ENCODE results near the gene MUC5AC. TPM values are rescaled to one million over a fixed set of nuclear protein-coding genes. Genes with fewer than 3 reads are reported as not detected.

MUC5AC gene
- total and polyA plus RNA-seq, 2 donors (not counting 1 experiment from before 2014, with no cell fraction given), result not detected

GRCh38 chr11:1178201-1178885 lies 20.6 kb downstream of the MUC5AC start:
- no peak overlapping the region for H2AFZ ChIP-seq (ENCODE audit: low read length)
- no peaks in the 10 kb centered on the region for H3K27me3 ChIP-seq (ENCODE audit: control insufficient read depth, insufficient read depth, low read length)
- H3K9me3 ChIP-seq (ENCODE audit: control insufficient read depth, insufficient read depth, low read depth, low read length), result peaks cover 3% of the 10 kb centered on the region
- TF ChIP-seq EZH2 (IDR thresholded peaks at IDR 0.05; ENCODE audit: low read length, missing control alignments) (no peak), CTCF (conservative IDR thresholded peaks at IDR 0.05 in 1 of 2, IDR thresholded peaks at IDR 0.05 in 1 of 2; ENCODE audit: low read depth in 1 of 2, low read length in 2 of 2) (no peak)
- no peak overlapping the region for H3K27ac ChIP-seq (ENCODE audit: insufficient read depth, low read length)
- no peak overlapping the region for H3K9ac ChIP-seq (ENCODE audit: insufficient read depth, low read length)
- no peaks in the 10 kb centered on the region for H3K79me2 ChIP-seq (ENCODE audit: control insufficient read depth, insufficient read depth, low read length)
- no peaks in the 10 kb centered on the region for H3K36me3 ChIP-seq (ENCODE audit: control insufficient read depth, insufficient read depth, low read length)
- H3K4me3 ChIP-seq (replicated peaks in 1 of 4; ENCODE audit: control extremely low read depth in 1 of 4, insufficient read depth in 1 of 4, low read depth in 3 of 4, low read length in 4 of 4), result no peak overlapping the region
- no peak overlapping the region for H3K4me2 ChIP-seq (ENCODE audit: extremely low read depth, insufficient read depth, low read length)
- H3K4me1 ChIP-seq (ENCODE audit: control insufficient read depth, extremely low read depth, insufficient read depth, low read length), result no peaks in the 10 kb centered on the region
- no peak for DNase-seq (ENCODE audit: low read depth in 2 of 2)
- no peaks in the 10 kb centered on the region for H4K20me1 ChIP-seq (ENCODE audit: control insufficient read depth, extremely low read depth, insufficient read depth, low read length)

- Histone ChIP-seq H2AFZ (ENCODE audit: low read length) (no peak overlapping the region), H3K4me2 (ENCODE audit: extremely low read depth, insufficient read depth, low read length) (no peak overlapping the region), H3K4me3 (replicated peaks in 1 of 4; ENCODE audit: control extremely low read depth in 1 of 4, insufficient read depth in 1 of 4, low read depth in 3 of 4, low read length in 4 of 4) (no peak overlapping the region), H3K36me3 (ENCODE audit: control insufficient read depth, insufficient read depth, low read length) (no peaks in the 10 kb centered on the region), H3K27ac (ENCODE audit: insufficient read depth, low read length) (no peak overlapping the region), H3K9ac (ENCODE audit: insufficient read depth, low read length) (no peak overlapping the region), H3K4me1 (ENCODE audit: control insufficient read depth, extremely low read depth, insufficient read depth, low read length) (no peaks in the 10 kb centered on the region), H4K20me1 (ENCODE audit: control insufficient read depth, extremely low read depth, insufficient read depth, low read length) (no peaks in the 10 kb centered on the region), H3K27me3 (ENCODE audit: control insufficient read depth, insufficient read depth, low read length) (no peaks in the 10 kb centered on the region), H3K9me3 (ENCODE audit: control insufficient read depth, insufficient read depth, low read depth, low read length) (peaks cover 3% of the 10 kb centered on the region), H3K79me2 (ENCODE audit: control insufficient read depth, insufficient read depth, low read length) (no peaks in the 10 kb centered on the region)
- DNase-seq (ENCODE audit: low read depth in 2 of 2), result no peak
- TF ChIP-seq CTCF (conservative IDR thresholded peaks at IDR 0.05 in 1 of 2, IDR thresholded peaks at IDR 0.05 in 1 of 2; ENCODE audit: low read depth in 1 of 2, low read length in 2 of 2) (no peak), EZH2 (IDR thresholded peaks at IDR 0.05; ENCODE audit: low read length, missing control alignments) (no peak)
These were observed 21.2 kb downstream of the MUC5AC start for GRCh38 chr11:1178906-1179305.

GRCh38 chr11:1179641-1180040 lies 21.9 kb downstream of the MUC5AC start:
- no peaks in the 10 kb centered on the region for H3K27me3 ChIP-seq (ENCODE audit: control insufficient read depth, insufficient read depth, low read length)
- no peak overlapping the region for H3K4me2 ChIP-seq (ENCODE audit: extremely low read depth, insufficient read depth, low read length)
- no peak for DNase-seq (ENCODE audit: low read depth in 2 of 2)
- H3K36me3 ChIP-seq (ENCODE audit: control insufficient read depth, insufficient read depth, low read length), result no peaks in the 10 kb centered on the region
- H3K4me3 ChIP-seq (replicated peaks in 1 of 4; ENCODE audit: control extremely low read depth in 1 of 4, insufficient read depth in 1 of 4, low read depth in 3 of 4, low read length in 4 of 4), result no peak overlapping the region
- no peak for TF ChIP-seq CTCF (conservative IDR thresholded peaks at IDR 0.05 in 1 of 2, IDR thresholded peaks at IDR 0.05 in 1 of 2; ENCODE audit: low read depth in 1 of 2, low read length in 2 of 2)
- H4K20me1 ChIP-seq (ENCODE audit: control insufficient read depth, extremely low read depth, insufficient read depth, low read length), result no peaks in the 10 kb centered on the region
- H3K4me1 ChIP-seq (ENCODE audit: control insufficient read depth, extremely low read depth, insufficient read depth, low read length), result no peaks in the 10 kb centered on the region
- H3K9me3 ChIP-seq (ENCODE audit: control insufficient read depth, insufficient read depth, low read depth, low read length), result peaks cover 3% of the 10 kb centered on the region
- no peaks in the 10 kb centered on the region for H3K79me2 ChIP-seq (ENCODE audit: control insufficient read depth, insufficient read depth, low read length)
- no peak overlapping the region for H3K9ac ChIP-seq (ENCODE audit: insufficient read depth, low read length)
- no peak overlapping the region for H3K27ac ChIP-seq (ENCODE audit: insufficient read depth, low read length)
- no peak overlapping the region for H2AFZ ChIP-seq (ENCODE audit: low read length)
